GM19467 (cell line): ENCODE data around the gene LEMD1.

Source experiments
- ATAC-seq: cut with Tn5 transposase; IDR thresholded peaks from one replicate; pipeline ENCODE4 v1.9.1; 2021; ENCODE audit warnings: mild to moderate bottlenecking, moderate library complexity; ENCODE audit not compliant: unreplicated experiment

The LEMD1 gene, protein sequence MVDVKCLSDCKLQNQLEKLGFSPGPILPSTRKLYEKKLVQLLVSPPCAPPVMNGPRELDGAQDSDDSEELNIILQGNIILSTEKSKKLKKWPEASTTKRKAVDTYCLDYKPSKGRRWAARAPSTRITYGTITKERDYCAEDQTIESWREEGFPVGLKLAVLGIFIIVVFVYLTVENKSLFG

DNA sequence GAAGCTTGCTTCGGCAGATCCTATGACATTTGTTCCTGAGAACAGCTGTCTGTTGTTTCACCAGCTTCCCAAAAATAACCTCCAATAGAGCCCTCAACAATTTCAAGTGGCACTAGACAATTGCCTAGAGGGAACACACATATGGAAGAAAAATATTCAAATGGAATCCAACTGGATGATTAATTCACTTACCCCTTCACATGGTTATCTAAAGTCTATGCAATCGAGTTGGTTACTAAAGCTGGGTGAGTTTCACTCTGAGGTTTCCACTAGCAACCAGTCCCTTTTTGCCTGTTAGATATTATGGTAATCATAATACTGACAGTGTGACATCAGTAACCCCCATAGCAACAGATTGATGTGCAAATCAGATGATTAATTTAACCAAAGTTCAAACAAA is at the start of gene LEMD1:
Gene LEMD1 (minus strand): TSS at position 259 of the 400 bp plus-strand sequence. CDS start 1,520 bp downstream, outside the sequence.
- no peak for ATAC-seq

DNA sequence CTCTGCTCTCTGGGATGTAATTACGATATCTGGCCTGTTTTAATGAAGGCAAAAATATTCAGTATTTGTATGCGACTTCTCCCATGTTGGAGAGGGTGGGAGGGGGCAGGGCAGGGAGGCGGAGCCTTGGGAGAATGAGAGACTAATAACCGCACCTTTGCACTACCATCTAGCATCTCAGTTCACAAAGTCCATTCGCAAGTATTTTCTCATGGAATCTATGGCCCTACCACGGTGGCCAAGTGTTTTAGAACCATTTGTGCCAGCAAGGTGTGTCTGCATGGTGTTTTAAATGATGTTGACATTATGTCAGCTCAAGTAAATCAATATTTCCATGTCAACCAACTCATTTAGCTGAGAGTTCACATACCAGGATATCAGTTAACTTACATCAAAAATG is 48.3 kb upstream of the LEMD1 start:
- no peak for ATAC-seq

DNA sequence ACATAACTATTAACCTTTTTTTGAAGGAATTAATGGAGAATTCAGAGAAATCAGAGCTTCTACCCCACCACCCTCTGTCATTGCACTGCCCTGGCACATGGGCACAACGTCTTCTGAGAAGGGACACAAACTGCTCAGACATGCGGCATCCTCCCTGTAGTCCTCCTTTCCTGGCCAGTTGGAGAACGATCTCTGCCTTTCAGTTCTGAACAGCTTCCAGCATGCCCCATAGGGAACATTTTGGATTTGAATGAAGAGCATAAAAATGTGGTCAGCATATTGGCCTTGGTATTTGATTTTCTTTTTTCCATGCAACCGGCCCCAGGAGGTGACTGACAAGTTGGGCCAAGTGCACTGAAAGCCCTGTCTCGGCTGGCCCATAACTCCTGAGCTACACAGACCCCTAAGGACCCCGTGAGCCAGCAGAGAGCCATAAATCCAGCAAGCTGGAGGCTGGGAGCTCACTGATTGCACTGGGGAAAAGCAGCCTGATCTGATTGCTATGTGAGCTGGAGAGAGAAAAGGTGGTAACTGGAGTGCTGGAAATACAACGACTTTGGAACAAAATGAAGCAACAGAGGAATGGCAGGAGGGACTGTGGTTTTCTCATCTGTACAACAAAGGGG is 44.9 kb upstream of the LEMD1 start:
- ATAC-seq, result no peak

DNA sequence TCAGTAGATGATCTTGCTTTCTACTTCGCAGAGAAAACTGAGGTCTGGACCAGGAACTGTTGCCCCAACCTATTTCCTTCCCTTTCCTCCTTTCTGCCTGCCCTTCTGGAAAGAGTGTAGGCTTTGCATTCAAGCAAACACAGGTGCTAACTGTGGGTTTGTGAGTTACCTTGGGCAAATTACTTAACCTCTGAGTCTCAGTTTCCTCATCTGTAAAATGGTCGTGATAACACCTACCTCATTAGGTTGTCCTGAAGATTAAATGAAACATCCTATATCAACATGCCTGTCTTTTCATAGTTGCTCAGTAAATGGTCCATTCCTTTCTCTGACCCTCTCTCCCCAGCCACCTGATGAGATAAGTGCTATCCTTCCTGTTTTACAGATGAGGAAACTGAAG is 43.5 kb upstream of the LEMD1 start:
- ATAC-seq, result no peak

DNA sequence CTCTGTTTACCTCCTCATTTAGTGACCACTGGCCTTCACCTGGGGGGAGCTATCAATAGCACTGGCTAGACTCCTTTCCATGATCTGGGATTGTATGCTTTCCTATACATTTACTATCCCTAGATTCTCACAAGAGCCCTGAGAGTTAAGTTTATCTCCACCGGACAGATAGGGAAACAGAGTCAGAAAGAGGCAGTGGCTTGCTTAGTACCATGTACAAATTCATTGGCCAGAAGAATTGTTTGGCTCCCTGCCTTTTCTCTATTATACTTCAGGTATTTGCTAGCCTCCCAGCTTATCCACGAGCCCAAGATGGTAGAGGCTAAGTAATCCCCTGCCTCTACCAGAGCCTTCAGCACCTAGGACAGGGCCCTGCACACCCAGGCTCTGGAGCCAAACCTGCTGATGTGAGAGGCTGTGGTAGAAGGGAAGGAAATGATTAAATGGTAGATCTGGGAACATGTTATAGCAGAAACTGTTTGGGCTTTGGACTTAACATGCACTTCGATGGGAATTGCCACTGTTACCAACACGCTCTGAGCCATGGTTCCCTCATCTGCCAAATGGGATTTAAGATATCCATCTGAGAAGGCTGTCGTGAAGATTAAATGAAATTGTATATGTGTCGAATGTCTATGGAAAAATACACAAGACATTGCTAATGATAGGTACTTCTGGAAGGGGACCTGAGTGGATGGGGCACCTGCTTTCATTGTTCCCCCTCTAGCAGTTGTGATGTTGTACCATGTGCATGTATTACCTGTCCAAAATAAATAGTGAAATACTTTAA is 37.1 kb upstream of the LEMD1 start:
- ATAC-seq, result no peak

DNA sequence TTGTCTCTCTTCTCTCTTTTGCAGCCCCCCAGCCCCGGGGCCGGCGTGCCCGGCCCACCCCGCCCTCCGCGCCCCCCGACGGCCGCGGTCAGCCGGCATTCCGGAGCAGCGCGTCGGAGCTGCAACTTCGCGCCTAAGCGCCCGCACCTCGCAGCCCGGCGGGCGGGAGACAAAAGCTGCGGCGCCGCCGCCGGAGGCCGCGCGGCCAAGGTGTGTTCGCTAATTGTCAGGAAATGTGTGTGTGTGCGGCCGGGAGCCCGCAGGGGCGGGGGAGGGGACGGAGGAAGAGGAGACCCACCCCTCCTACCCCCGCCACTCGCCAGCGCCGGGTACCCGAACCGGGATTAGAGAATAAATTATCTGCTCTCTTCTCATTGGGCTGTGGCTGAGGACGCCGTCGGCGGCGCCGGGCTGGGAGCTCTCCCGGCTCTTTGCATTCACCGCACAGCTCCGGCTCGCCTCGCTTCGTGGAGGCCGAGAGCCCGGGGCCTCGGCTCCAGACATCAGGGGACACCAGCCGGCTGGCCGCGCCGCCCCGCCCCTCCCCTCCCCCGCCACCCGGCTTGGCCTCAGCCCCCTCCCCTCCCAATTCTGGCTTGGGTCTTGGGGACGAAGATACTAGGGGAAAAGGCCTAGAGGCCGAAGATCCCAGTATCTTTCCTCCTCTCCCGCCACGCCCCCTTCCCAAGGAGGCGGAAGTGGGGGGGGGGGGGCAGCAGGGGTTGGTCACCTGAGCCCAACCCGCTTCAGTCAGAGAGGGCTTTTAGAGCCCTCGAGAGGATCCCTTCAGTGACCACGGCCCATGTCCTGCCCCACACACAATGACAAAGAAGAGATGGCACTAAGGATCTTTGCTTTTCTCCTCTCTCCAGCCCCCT is 35.3 kb upstream of the LEMD1 start:
- ATAC-seq, result no peak

DNA sequence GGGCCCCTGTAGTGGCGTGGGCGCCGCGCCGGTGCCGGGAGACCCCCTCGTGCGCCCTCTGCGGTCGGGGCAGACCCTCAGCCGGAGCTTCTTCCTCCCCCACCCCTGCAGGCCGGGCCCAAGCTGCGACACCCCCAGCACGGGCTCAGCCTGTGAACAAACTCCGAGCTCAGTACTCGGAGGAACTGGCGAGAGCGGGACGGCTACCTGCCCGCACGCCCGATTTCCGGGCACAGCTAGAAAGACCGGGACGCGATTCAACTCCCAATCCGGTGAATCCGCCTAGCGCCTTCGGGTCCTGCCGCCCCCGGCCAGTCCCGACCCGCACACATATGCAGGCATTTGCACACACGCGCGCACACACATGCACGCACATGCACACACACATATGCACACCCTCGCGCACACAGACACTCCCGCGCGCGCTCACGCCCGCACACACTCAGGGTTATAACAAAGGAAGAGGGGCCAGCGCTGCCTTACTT is 34.6 kb upstream of the LEMD1 start:
- no peak for ATAC-seq

DNA sequence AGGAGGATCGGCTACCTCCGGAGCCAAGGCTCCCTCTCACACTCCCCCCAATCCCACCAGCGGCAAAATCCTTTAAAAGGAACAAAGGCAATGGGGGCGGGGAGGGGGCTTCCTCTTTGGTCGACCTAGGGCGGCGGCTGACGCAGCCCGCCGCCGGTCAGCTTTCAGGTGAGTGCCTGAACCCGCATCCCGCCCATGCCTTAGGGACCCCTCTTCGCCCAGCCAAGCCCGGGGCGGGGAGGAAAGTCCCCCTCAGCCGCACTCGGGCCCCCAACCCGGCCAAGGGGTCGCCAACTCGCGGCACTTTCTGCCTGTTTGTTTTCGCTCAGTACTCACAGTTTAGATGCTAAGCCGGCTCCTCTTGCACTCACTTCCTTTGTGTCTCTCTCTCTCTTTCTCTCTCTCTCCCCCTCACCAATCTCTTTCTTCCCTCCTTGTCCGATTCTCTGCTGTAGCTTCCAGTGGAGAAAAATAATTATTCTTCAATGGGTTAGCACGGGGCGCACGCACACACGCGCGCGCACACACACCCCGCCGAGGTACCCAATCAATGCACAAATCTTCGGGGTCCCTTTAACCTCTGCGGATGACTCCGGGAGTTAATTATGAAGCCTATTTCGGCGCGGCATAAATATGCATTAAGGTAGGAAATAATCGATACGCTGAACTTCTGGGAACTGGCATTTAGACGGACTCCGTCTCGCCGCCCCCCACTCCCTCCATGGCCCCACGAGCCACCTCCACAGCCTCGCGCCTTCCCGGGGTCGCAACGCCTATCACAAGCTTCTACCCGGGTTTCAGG is 33.9 kb upstream of the LEMD1 start, which contains the start of gene BLACAT1:
Gene BLACAT1 (minus strand): TSS at position 465 of the 802 bp plus-strand sequence.
- no peak for ATAC-seq

DNA sequence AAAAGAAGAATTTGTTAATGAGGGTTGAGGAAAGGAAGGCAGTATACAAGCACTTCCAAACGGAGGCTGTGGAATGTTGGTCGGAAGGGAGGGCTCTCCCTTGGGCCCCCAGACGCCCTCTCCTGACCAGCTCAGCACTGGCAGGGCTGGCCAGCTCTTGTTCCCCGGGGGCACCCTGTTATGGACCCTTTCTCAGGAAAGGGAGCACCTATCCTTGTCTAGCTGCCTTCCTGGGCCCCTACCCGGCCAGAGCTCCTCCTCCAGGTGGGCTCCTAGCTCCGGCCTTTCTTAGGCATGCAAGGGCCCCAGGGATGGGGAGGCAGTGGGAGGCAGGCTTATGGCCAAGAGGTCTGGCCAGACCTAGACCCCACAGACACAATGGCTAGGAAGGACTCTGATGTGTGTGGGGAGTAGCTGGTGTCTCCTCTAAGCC is 33.1 kb upstream of the LEMD1 start:
- ATAC-seq, result no peak

DNA sequence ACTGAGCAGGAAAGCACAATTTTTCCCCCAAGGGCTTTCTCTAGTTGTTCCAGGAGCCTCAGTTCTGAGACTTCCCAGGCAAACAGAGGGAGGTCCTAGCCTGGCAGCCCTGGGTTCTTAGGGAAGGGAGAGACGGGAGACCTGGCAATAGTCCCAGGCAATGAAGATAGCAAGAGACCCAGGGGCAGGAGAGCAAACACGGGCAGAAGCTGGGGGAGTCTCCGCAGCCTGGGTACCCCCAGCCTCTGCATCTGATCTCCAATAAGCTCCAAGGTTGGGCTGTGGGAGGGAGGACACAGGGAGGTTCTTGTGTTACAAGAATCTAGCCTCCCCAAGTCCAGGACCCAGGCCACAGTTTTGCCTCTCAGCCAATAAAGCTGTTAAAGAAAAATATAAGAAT is 31.6 kb upstream of the LEMD1 start:
- ATAC-seq, result no peak

DNA sequence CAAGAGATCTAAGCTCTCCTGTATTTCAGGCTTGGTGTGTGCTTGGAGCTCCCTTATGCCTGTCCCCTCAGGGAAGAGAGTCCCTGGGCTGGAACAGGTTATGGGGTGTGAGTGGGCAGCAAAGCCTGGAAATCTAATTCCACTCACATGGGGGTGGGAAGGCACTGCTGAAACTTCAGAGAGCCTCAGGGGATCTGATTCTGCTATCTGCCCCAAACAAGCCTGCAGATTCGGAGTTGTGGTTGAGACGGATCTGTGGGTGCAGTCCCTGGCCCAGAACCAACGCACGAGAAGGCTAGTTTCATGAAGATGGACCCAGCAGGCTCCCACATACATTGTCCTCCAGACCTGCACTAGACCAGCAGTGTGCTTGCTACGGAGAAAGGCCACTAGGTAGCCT is 31.1 kb upstream of the LEMD1 start:
- ATAC-seq, result no peak

DNA sequence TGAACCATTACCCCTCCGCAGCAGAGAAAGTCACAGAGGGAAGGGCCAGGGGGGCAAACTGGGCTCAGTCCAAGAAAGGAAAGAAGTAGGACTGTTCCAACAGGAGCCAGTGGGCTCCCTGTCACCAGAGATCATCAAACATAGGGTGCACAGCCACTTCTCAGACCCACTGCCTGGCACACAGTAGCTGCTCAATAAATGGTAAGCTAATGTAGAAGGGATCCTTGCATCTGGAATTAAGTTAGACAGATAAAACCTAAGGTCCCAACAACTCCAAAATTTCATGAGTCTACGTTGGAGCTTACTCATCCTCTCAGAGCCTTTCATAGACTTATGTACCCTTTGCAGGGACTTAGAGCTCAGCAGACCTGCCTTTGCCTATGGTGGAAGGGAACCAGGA is 30.5 kb upstream of the LEMD1 start:
- no peak for ATAC-seq

DNA sequence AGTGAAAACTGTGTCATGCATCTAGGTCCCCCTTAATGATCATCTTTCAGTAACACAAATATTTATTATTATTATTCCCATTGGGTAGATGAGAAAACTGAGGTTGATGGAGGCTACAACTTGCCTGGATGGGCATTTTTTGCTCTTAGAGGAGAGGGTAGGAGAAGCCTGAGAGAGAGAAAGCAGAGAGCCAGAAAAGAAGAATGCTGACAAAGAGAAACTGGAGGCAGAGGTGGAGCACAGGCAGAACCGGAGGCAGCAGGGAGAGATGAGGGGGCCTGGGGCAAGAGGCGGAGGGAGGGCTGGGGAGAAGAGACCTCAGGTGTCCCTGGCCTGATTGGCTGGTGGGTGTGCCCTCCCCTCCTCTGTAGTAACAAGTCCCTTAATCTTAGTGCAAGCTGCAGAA is 29.9 kb upstream of the LEMD1 start:
- no peak for ATAC-seq

DNA sequence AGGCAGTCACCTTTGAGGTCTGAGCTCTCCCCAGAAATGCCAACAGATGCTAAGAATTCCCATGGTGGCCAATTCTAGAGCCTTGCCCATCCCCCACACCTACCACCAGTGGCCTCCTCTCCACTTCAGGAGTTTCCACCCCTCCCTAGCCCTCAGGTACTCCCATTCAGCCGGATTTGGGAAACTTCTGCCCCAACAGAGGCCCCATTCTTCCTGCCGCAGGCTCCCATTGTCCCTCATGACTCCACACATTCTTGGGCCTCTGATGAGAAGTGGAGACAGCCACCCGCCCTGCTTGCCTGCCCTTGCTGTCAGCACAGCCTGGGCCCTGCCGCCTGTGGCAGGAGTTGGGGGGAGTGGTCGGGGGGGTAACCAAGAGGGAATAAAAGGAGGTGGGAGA is 29.3 kb upstream of the LEMD1 start:
- ATAC-seq, result no peak

DNA sequence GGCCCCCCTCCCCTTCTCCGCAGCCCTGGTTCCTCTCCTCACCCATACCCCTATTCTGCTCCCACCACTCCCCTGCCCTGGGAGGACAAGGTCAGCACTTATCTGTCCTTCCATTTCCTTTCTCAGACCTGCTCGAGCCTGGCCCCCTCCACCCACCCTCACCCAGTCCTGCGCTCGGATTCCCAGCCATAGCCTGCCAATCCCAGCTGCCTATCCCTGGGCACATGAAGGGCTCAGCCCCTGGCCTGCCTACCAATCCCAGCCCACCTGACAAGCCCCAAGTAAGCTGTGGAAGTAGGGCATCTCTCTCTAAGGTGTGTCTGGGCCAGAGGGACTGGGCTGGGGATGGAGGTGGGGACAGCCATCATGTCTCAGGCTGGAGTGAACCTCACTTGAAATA is 28.6 kb upstream of the LEMD1 start:
- no peak for ATAC-seq

DNA sequence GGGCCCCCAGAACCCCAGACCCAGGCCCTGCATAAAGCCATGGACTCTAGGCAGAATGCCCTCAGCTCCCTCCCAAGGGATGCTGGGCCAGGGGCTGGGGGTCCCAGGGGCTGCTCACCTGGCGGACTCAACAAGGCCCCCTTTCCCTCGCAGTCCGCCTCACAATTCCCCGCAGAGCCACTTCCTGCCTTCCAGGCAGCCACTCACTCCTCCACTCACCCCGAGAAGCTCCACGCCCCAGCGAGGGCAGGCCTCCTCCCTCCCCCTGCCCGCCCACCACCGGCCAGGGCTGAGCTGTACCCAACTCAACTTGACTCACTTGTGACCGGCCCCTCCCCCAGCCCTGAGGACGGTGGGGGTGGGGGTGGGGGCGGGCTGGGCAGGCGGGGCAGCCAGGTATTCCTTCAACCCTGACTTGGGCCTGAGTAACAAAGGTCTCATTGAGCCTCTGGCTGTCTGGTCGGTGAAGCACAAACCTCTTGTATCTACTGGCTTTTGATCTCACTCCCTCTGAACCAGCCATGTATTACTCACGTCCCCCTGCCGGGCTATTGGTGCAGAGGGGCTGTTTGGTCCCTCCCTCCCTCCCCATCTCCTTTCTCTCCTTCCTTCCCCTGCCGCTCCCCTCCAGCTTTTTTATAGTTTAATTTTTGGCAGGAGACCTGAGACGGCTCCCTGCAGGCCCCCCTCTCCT is 28.0 kb upstream of the LEMD1 start:
- no peak for ATAC-seq

DNA sequence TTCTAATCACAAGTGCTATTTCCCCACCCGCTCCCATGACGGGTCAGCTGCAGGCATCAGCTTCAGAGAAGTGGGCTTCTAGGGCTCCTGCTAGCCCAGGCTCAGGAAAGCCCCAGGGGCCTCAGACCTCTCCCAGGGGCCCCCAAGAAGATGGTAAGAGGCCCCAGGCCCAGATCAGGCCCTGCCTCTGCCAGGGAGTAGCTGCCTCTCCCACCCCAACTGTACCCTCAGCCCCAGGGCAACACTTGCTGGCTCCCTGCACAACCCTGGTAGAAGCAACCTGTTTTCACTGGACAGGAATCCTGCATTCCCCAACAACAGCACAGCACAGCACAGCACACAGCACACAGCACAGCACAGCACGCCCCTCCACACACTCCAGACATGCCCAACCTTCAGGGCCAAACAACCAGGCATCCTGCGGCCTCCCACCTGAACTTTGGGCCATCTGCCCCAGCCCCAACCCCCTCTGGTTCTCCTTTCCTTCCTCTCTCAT is 27.4 kb upstream of the LEMD1 start:
- ATAC-seq, result no peak

DNA sequence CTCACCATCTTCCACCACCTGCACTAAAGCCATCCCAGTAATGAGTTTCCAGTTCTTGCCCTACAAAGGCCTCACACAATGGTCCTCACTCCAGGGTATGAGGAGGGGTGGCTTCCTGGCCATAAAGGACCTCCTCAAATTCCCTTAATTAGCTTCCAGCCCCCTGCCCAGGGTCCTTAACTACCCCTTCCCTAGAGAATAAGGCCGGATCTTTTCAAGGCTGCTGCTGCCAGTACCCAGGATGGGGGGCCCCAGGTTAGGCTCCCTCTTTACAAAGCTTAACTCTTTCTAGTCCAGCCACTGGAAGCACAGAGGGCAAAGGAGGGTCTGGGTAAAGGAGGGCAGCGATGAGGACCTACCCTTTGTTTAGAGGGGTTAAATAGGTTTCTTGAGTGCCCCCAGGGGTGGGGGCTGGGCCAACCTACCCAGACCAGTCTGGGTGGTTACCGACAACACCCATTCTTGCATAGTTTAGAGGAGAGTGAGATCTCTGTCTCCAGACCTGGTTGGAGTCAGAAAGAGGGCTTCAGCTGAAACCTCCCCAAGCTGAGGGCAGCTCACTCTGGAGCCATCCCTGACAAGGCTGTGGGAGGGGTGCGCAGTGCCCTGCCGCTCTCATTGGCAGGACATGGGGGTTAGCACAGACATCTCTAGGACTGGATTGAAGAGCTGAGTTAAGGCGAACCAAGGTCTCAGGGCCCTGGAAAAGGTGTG is 26.8 kb upstream of the LEMD1 start:
- ATAC-seq, result no peak
